ENCODE measurements around the gene GPHA2. TPM values are rescaled to one million over a fixed set of nuclear protein-coding genes. Genes with fewer than 3 reads are reported as not detected.

The GPHA2 gene
- total and polyA plus RNA-seq, 2 of the 13 experiments (the other 11 are each of a cell fraction or from before 2014, with no cell fraction given) = 13.0 to 19.1 TPM

DNA sequence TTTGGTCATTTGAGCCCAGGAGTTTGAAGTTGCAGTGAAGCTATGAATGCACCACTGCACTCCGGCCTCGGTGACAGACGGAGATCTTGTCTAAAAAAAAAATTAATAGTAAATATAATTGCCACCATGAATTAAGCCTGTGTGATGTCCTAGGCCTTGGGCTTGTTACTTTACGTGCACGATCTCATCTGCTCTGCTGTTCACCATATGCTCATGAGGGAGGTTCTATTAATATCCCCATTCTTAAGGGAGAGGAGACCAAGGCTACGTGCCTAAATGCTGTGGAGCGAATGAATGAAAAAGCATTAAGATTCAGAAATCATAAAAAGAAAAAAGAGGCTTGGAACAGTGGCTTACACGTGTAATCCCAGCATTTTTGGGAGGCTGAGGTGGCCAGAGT is 16.1 kb downstream of the GPHA2 start (continued):
- TF ChIP-seq, protein P1, sequence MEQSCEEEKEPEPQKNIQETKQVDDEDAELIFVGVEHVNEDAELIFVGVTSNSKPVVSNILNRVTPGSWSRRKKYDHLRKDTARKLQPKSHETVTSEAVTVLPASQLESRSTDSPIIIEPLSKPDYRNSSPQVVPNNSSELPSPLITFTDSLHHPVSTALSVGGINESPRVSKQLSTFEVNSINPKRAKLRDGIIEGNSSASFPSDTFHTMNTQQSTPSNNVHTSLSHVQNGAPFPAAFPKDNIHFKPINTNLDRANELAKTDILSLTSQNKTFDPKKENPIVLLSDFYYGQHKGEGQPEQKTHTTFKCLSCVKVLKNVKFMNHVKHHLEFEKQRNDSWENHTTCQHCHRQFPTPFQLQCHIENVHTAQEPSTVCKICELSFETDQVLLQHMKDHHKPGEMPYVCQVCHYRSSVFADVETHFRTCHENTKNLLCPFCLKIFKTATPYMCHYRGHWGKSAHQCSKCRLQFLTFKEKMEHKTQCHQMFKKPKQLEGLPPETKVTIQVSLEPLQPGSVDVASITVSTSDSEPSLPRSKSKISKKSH (CRISPR knock-in tag; IDR thresholded peaks at IDR 0.05; ENCODE audit: borderline replicate concordance) = no peak
- TF ChIP-seq CHD4 (IDR thresholded peaks at IDR 0.05; ENCODE audit: borderline replicate concordance, low read length) = no peak
- TF ChIP-seq PTBP1 (IDR thresholded peaks at IDR 0.05; ENCODE audit: low read depth, low read length, poor library complexity, severe bottlenecking) = no peak

DNA sequence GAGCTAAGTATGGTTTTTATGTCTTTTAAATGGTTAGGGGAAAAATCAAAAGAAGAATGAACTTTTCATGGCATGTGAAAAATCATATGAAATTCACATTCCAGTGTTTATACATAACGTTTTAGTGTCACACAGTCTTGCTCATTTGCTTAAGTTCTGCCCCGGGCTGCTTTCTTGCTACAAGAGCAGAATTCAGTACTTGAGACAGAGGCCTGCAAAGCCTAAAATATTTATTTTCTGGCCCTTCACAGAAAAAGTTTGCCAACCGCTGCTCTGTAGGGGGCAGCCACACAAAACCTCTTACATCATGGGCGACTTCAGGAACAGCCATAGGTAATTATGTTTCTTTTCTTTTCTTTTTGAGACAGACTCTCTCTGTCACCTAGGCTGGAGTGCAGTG is 17.7 kb downstream of the GPHA2 start:
- H3K36me3 ChIP-seq (replicated peaks in 1 of 2; ENCODE audit: control insufficient read depth in 1 of 2, insufficient read depth in 2 of 2, low read length in 2 of 2) = peaks cover 11 to 13% of the 10 kb centered on the region in 2 experiments; a peak in 4 of 5 replicates
- peak overlapping the region; percentile 87 for H3K4me2 ChIP-seq (ENCODE audit: low read depth, low read length)
- POLR2A ChIA-PET = interaction anchor here (1.6 kb wide), 1 partner anchor 17 kb away, joined by 5 read pairs; no protein-coding TSS in a partner anchor
- ATAC-seq (no peak), FAIRE-seq (peak; percentile 4), DNase-seq (ENCODE audit: low spot score) (peak; percentile 16)
- peaks cover 5% of the 10 kb centered on the region; the same call in 1 of the 2 replicates for H4K20me1 ChIP-seq (ENCODE audit: insufficient read depth, low read length)
- 4% methylated on average over 4 of the region's 4 CpGs for WGBS (ENCODE audit: low lambda C conversion rate)
- BruUV-seq (replicated peaks) = no TSS peak
- H3K9ac ChIP-seq (ENCODE audit: insufficient read depth, low read depth, low read length) = peak overlapping the region; percentile 78
- no peaks in the 10 kb centered on the region for H3K9me3 ChIP-seq (ENCODE audit: low read length)
- peaks cover 15% of the 10 kb centered on the region for H3K79me2 ChIP-seq (ENCODE audit: insufficient read depth, low read length)
- CTCF ChIA-PET (ENCODE audit: low intra/inter-chr PET ratio, low total read pairs) = no interaction called here
- H3K4me3 ChIP-seq (replicated peaks in 1 of 3; ENCODE audit: insufficient read depth in 1 of 3, low read depth in 2 of 3, low read length in 3 of 3) = peak overlapping the region; percentile 65 to 78 (median 67)
- in situ Hi-C loops (cut with HindIII; ENCODE audit: extremely low pct_ligation_motif_present, low pct_unique_long_range_greater_than_20kb) (no loop called here), intact Hi-C loops (cut with micrococcal nuclease; ENCODE audit: unreplicated experiment) (no loop called here)
- peak overlapping the region; percentile 37 for H3K27ac ChIP-seq (ENCODE audit: extremely low read length, insufficient read depth, low read length)
- peaks cover 44% of the 10 kb centered on the region for H3K4me1 ChIP-seq (ENCODE audit: insufficient read depth, low read length)
- H3K27me3 ChIP-seq (ENCODE audit: control insufficient read depth in 1 of 2, insufficient read depth in 2 of 2, low read length in 2 of 2) = no peaks in the 10 kb centered on the region; a peak in 1 of 5 replicates
- peak overlapping the region; percentile 60 for H2AFZ ChIP-seq (ENCODE audit: low read length)
- TF ChIP-seq POGZ (CRISPR knock-in tag; IDR thresholded peaks at IDR 0.05) (no peak), RORA (CRISPR knock-in tag; IDR thresholded peaks at IDR 0.05) (no peak), GZF1 (CRISPR knock-in tag; IDR thresholded peaks at IDR 0.05) (no peak), KDM1A (CRISPR knock-in tag; IDR thresholded peaks at IDR 0.05) (no peak), DNMT1 (CRISPR knock-in tag; IDR thresholded peaks at IDR 0.05) (no peak), ZNF572 (CRISPR knock-in tag; IDR thresholded peaks at IDR 0.05) (no peak), SMAD9 (CRISPR knock-in tag; IDR thresholded peaks at IDR 0.05) (no peak)
- TF ChIP-seq, protein P2, sequence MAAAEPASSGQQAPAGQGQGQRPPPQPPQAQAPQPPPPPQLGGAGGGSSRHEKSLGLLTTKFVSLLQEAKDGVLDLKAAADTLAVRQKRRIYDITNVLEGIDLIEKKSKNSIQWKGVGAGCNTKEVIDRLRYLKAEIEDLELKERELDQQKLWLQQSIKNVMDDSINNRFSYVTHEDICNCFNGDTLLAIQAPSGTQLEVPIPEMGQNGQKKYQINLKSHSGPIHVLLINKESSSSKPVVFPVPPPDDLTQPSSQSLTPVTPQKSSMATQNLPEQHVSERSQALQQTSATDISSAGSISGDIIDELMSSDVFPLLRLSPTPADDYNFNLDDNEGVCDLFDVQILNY (CRISPR knock-in tag; conservative IDR thresholded peaks at IDR 0.05) = no peak
- TF ChIP-seq, protein P3, sequence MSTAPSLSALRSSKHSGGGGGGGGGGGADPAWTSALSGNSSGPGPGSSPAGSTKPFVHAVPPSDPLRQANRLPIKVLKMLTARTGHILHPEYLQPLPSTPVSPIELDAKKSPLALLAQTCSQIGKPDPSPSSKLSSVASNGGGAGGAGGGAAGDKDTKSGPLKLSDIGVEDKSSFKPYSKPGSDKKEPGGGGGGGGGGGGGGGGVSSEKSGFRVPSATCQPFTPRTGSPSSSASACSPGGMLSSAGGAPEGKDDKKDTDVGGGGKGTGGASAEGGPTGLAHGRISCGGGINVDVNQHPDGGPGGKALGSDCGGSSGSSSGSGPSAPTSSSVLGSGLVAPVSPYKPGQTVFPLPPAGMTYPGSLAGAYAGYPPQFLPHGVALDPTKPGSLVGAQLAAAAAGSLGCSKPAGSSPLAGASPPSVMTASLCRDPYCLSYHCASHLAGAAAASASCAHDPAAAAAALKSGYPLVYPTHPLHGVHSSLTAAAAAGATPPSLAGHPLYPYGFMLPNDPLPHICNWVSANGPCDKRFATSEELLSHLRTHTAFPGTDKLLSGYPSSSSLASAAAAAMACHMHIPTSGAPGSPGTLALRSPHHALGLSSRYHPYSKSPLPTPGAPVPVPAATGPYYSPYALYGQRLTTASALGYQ (CRISPR knock-in tag; IDR thresholded peaks at IDR 0.05) = no peak
- TF ChIP-seq, protein P4, sequence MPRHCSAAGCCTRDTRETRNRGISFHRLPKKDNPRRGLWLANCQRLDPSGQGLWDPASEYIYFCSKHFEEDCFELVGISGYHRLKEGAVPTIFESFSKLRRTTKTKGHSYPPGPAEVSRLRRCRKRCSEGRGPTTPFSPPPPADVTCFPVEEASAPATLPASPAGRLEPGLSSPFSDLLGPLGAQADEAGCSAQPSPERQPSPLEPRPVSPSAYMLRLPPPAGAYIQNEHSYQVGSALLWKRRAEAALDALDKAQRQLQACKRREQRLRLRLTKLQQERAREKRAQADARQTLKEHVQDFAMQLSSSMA (CRISPR knock-in tag; IDR thresholded peaks at IDR 0.05) = no peak
- TF ChIP-seq, protein P5, sequence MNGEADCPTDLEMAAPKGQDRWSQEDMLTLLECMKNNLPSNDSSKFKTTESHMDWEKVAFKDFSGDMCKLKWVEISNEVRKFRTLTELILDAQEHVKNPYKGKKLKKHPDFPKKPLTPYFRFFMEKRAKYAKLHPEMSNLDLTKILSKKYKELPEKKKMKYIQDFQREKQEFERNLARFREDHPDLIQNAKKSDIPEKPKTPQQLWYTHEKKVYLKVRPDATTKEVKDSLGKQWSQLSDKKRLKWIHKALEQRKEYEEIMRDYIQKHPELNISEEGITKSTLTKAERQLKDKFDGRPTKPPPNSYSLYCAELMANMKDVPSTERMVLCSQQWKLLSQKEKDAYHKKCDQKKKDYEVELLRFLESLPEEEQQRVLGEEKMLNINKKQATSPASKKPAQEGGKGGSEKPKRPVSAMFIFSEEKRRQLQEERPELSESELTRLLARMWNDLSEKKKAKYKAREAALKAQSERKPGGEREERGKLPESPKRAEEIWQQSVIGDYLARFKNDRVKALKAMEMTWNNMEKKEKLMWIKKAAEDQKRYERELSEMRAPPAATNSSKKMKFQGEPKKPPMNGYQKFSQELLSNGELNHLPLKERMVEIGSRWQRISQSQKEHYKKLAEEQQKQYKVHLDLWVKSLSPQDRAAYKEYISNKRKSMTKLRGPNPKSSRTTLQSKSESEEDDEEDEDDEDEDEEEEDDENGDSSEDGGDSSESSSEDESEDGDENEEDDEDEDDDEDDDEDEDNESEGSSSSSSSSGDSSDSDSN (CRISPR knock-in tag; IDR thresholded peaks at IDR 0.05) = no peak

Measured in HepG2 (cell line).